ENCODE data around the gene NDUFS4.

- no peak for TF ChIP-seq CTCF (IDR thresholded peaks at IDR 0.05)
- no peak for TF ChIP-seq POLR2A (IDR thresholded peaks at IDR 0.05)
Measured at GRCh38 chr5:53582225-53582624, 21.8 kb downstream of the NDUFS4 start.

Measured in sigmoid colon (tissue), 3 donors.